ENCODE measurements around the gene R3HDML. TPM values are rescaled to one million over a fixed set of nuclear protein-coding genes. Genes with fewer than 3 reads are reported as not detected.

The R3HDML gene
- total and polyA plus RNA-seq, 9 of the 15 experiments (the other 6 are each of a cell fraction or from before 2014, with no cell fraction given): not detected

- TF ChIP-seq TAF1 (IDR thresholded peaks at IDR 0.05; ENCODE audit: control insufficient read depth, extremely low read depth, insufficient read depth, low read length, severe bottlenecking) (peak; percentile 12), GABPB2 (CRISPR knock-in tag; conservative IDR thresholded peaks at IDR 0.05) (no peak), KLF1 (tag; IDR thresholded peaks at IDR 0.05) (no peak), ERF (CRISPR knock-in tag; IDR thresholded peaks at IDR 0.05) (no peak), PURB (CRISPR knock-in tag; IDR thresholded peaks at IDR 0.05; ENCODE audit: low read depth) (no peak), ZBTB33 (CRISPR knock-in tag; IDR thresholded peaks at IDR 0.05) (no peak), RBM25 (IDR thresholded peaks at IDR 0.05; ENCODE audit: low read depth, low read length, severe bottlenecking) (peak; percentile 76), SNAPC5 (CRISPR knock-in tag; IDR thresholded peaks at IDR 0.05) (no peak), ZNF212 (CRISPR knock-in tag; IDR thresholded peaks at IDR 0.05) (no peak), GABPA (tag; conservative IDR thresholded peaks at IDR 0.05; ENCODE audit: low read depth) (0 out of 2 replicates have a peak, but pooled peaks have one; percentile 34), TCF15 (CRISPR knock-in tag; IDR thresholded peaks at IDR 0.05) (no peak), ZNF318 (IDR thresholded peaks at IDR 0.05; ENCODE audit: borderline replicate concordance in 1 of 2, low read depth in 1 of 2) (no peak), RUNX1 (IDR thresholded peaks at IDR 0.05; ENCODE audit: low read depth) (no peak), ZBTB5 (IDR thresholded peaks at IDR 0.05) (no peak)
Measured at GRCh38 chr20:44394702-44395460, 58.0 kb downstream of the R3HDML start (continued).

Measured in K562 (cell line).